ENCODE results near the gene WWOX. TPM values are rescaled to one million over a fixed set of nuclear protein-coding genes. Genes with fewer than 3 reads are reported as not detected.

WWOX gene
- total RNA-seq, 3 donors from 2014 or later (not counting 1 experiment from before 2014, with no cell fraction given), result 21.0 to 29.8 (median 27.0) TPM

GRCh38 chr16:78161023-78161729, 61.7 kb downstream of the WWOX start:
- TF ChIP-seq CTCF (IDR thresholded peaks at IDR 0.05), result no peak
- Mint-ChIP-seq H3K4me1 (peaks cover 12 to 13% of the 10 kb centered on the region in 2 donors), H3K9me3 (peaks cover 0 to 4% of the 10 kb centered on the region in 2 donors), H3K4me3 (no peak overlapping the region), H3K27ac (no peak overlapping the region), H3K36me3 (no peaks in the 10 kb centered on the region), H3K27me3 (ENCODE audit: low read depth in 2 of 2) (no peaks in the 10 kb centered on the region)
- Histone ChIP-seq H3K36me3 (ENCODE audit: control insufficient read depth, insufficient read depth, low read length) (no peaks in the 10 kb centered on the region), H3K27me3 (ENCODE audit: control insufficient read depth, insufficient read depth, low read length) (no peaks in the 10 kb centered on the region), H3K9me3 (ENCODE audit: control insufficient read depth, insufficient read depth, low read length) (peaks cover 3% of the 10 kb centered on the region), H3K4me3 (ENCODE audit: low read length) (no peak overlapping the region), H3K4me1 (ENCODE audit: control insufficient read depth, insufficient read depth, low read length) (no peaks in the 10 kb centered on the region), H3K27ac (ENCODE audit: low read length) (no peak overlapping the region)
- intact Hi-C loops (cut with micrococcal nuclease), result no loop called here
- no peak for DNase-seq
- 94% methylated on average over 4 of the region's 5 CpGs for WGBS (ENCODE audit: insufficient coverage)
- no peak for ATAC-seq

- ATAC-seq (no peak), DNase-seq (no peak)
- Mint-ChIP-seq H3K27me3 (ENCODE audit: low read depth in 2 of 2) (no peaks in the 10 kb centered on the region), H3K9me3 (peaks cover 0 to 4% of the 10 kb centered on the region in 2 donors), H3K4me1 (peaks cover 11% of the 10 kb centered on the region in 2 donors), H3K4me3 (no peak overlapping the region), H3K36me3 (no peaks in the 10 kb centered on the region), H3K27ac (no peak overlapping the region)
- no peak overlapping the region for H3K27ac ChIP-seq (ENCODE audit: low read length)
- 91% methylated on average over 9 of the region's 12 CpGs for WGBS (ENCODE audit: insufficient coverage)
- no peaks in the 10 kb centered on the region for H3K4me1 ChIP-seq (ENCODE audit: control insufficient read depth, insufficient read depth, low read length)
- peaks cover 3% of the 10 kb centered on the region for H3K9me3 ChIP-seq (ENCODE audit: control insufficient read depth, insufficient read depth, low read length)
- H3K36me3 ChIP-seq (ENCODE audit: control insufficient read depth, insufficient read depth, low read length), result no peaks in the 10 kb centered on the region
- no peak overlapping the region for H3K4me3 ChIP-seq (ENCODE audit: low read length)
- intact Hi-C loops (cut with micrococcal nuclease), result no loop called here
- no peaks in the 10 kb centered on the region for H3K27me3 ChIP-seq (ENCODE audit: control insufficient read depth, insufficient read depth, low read length)
- no peak for TF ChIP-seq CTCF (IDR thresholded peaks at IDR 0.05)
These were observed 64.6 kb downstream of the WWOX start for GRCh38 chr16:78163772-78164670.

DNA sequence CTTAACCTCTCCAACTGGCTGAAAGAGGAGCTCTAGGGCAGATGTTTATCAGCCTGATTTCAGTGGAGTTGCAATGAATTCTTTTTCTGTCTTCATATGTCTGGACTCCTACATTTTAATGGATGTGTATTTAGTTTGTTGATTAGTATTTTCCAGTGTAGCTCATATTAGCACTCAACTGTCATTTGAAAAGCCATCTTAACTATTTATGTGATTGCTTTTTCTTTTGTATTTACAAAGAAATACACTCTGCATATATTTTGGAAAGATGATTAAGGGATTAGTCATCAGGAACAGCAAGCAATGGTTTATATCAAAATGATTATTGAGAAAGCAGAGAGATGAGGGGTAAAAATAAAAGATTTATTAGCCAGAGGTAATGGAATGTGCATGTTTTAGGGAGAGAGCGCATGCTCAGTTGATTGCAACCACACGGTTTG, 71.1 kb downstream of the WWOX start:
- Mint-ChIP-seq H3K9me3 (no peaks in the 10 kb centered on the region), H3K36me3 (no peaks in the 10 kb centered on the region), H3K4me1 (no peaks in the 10 kb centered on the region), H3K27ac (no peak overlapping the region), H3K4me3 (no peak overlapping the region), H3K27me3 (ENCODE audit: low read depth in 2 of 2) (no peaks in the 10 kb centered on the region)
- WGBS (ENCODE audit: insufficient coverage), result 97% methylated on average over 2 of the region's 2 CpGs
- Histone ChIP-seq H3K27ac (ENCODE audit: low read length) (no peak overlapping the region), H3K36me3 (ENCODE audit: control insufficient read depth, insufficient read depth, low read length) (no peaks in the 10 kb centered on the region), H3K4me1 (ENCODE audit: control insufficient read depth, insufficient read depth, low read length) (no peaks in the 10 kb centered on the region), H3K9me3 (ENCODE audit: control insufficient read depth, insufficient read depth, low read length) (peaks cover 3% of the 10 kb centered on the region), H3K4me3 (ENCODE audit: low read length) (no peak overlapping the region), H3K27me3 (ENCODE audit: control insufficient read depth, insufficient read depth, low read length) (no peaks in the 10 kb centered on the region)
- ATAC-seq (no peak), DNase-seq (no peak)
- no peak for TF ChIP-seq CTCF (IDR thresholded peaks at IDR 0.05)
- intact Hi-C loops (cut with micrococcal nuclease), result no loop called here

All from natural killer cell (primary cell).